DND-41 (cell line): ENCODE data around the gene DSTN.

ENCODE experiments used
- ATAC-seq: fragments of 200-7000 bp; cut with Tn5 transposase; 3 replicates; pipeline ENCODE4 v1.9.1; 2021; ENCODE audit warnings: low read depth; ENCODE audit not compliant: insufficient read depth
- DNase-seq: peaks from one replicate; pipeline ENCODE4 v3.0.0-alpha.2; 2020
- H2AFZ ChIP-seq: 2 replicates; pipeline ENCODE4 v1.6.0; 2012; ENCODE audit warnings: low read depth, low read length
- H3K27ac ChIP-seq: 2 replicates; pipeline ENCODE4 v1.5.1; 2012; ENCODE audit warnings: low read length, inconsistent platforms
- H3K27me3 ChIP-seq: fragments of 200-600 bp; sonication (generic); 2 replicates; pipeline ENCODE4 v1.6.0; 2012; ENCODE audit warnings: low read length, mild to moderate bottlenecking, inconsistent platforms; ENCODE audit not compliant: insufficient read depth, poor library complexity
- H3K36me3 ChIP-seq: 2 replicates; pipeline ENCODE4 v1.5.1; 2012; ENCODE audit warnings: low read length, inconsistent platforms; ENCODE audit not compliant: insufficient read depth
- H3K4me1 ChIP-seq: 2 replicates; pipeline ENCODE4 v1.5.1; 2012; ENCODE audit warnings: mild to moderate bottlenecking, low read length; ENCODE audit not compliant: insufficient read depth
- H3K4me2 ChIP-seq: 2 replicates; pipeline ENCODE4 v1.6.0; 2012; ENCODE audit warnings: mild to moderate bottlenecking, moderate library complexity, low read length, inconsistent platforms; ENCODE audit not compliant: insufficient read depth
- H3K4me3 ChIP-seq, 2 experiments: fragments of 200-600 bp in 1 of 2; shearing (Covaris generic) in 1 of 2; 2 replicates each; pipeline ENCODE4 v1.5.1; 2012 to 2016; ENCODE audit warnings: inconsistent platforms in 2 of 2, low read length in 2 of 2, mild to moderate bottlenecking in 2 of 2, low read depth in 1 of 2, moderate library complexity in 1 of 2
- H3K79me2 ChIP-seq: 2 replicates; pipeline ENCODE4 v1.6.0; 2012; ENCODE audit warnings: low read length, inconsistent platforms; ENCODE audit not compliant: insufficient read depth
- H3K9ac ChIP-seq: 2 replicates; pipeline ENCODE4 v1.6.0; 2012; ENCODE audit warnings: low read depth, mild to moderate bottlenecking, inconsistent platforms, low read length, moderate library complexity
- H3K9me3 ChIP-seq: 2 replicates; pipeline ENCODE4 v1.5.1; 2012; ENCODE audit warnings: low read length, moderate library complexity, mild to moderate bottlenecking, inconsistent platforms; ENCODE audit not compliant: insufficient read depth, severe bottlenecking
- H4K20me1 ChIP-seq: 2 replicates; pipeline ENCODE4 v1.6.0; 2012; ENCODE audit warnings: low read length; ENCODE audit not compliant: insufficient read depth
- EZH2 ChIP-seq: IDR thresholded peaks from 3 replicates; pipeline ENCODE4 v1.6.1; 2012; ENCODE audit warnings: borderline replicate concordance, low read depth, mild to moderate bottlenecking, moderate library complexity, low read length, inconsistent platforms; ENCODE audit not compliant: severe bottlenecking
- TF ChIP-seq, protein P1 (sequence below): IDR thresholded peaks from 2 replicates; pipeline ENCODE4 v1.5.1; 2012; ENCODE audit warnings: borderline replicate concordance, low read length, moderate library complexity, mild to moderate bottlenecking; ENCODE audit not compliant: poor library complexity, severe bottlenecking; ENCODE audit errors: extremely low read depth

Gene DSTN

DNA sequence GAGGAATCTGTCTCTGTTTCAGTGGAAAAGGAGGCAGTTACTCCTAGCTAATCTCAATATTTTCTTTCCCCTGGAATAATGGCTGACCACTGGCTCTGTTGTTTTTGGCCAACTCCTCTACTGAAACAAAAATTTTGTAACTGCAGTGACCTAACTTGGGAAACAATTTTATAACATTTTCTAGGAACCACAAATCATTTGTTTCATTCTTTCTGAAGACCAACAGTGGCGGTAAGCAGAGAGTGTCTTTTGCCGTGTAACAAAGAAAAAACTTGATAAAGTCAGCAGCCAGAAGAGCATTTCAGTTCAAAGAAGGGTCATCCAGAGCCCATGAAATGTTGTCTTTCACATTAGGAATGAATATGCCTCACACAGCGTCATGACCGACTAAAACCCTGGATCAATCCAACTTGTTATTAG lies 26.9 kb upstream of the DSTN start:
- Histone ChIP-seq H3K4me1 (no peaks in the 10 kb centered on the region), H3K27ac (no peak overlapping the region), H3K9ac (no peak overlapping the region), H3K36me3 (no peaks in the 10 kb centered on the region), H4K20me1 (no peaks in the 10 kb centered on the region), H3K27me3 (peaks cover 18% of the 10 kb centered on the region), H2AFZ (no peak overlapping the region), H3K9me3 (no peaks in the 10 kb centered on the region), H3K79me2 (no peaks in the 10 kb centered on the region), H3K4me2 (no peak overlapping the region), H3K4me3 (no peak overlapping the region)
- DNase-seq (no peak), ATAC-seq (no peak)
- TF ChIP-seq, protein P1, sequence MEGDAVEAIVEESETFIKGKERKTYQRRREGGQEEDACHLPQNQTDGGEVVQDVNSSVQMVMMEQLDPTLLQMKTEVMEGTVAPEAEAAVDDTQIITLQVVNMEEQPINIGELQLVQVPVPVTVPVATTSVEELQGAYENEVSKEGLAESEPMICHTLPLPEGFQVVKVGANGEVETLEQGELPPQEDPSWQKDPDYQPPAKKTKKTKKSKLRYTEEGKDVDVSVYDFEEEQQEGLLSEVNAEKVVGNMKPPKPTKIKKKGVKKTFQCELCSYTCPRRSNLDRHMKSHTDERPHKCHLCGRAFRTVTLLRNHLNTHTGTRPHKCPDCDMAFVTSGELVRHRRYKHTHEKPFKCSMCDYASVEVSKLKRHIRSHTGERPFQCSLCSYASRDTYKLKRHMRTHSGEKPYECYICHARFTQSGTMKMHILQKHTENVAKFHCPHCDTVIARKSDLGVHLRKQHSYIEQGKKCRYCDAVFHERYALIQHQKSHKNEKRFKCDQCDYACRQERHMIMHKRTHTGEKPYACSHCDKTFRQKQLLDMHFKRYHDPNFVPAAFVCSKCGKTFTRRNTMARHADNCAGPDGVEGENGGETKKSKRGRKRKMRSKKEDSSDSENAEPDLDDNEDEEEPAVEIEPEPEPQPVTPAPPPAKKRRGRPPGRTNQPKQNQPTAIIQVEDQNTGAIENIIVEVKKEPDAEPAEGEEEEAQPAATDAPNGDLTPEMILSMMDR: no peak
- no peak for TF ChIP-seq EZH2

DNA sequence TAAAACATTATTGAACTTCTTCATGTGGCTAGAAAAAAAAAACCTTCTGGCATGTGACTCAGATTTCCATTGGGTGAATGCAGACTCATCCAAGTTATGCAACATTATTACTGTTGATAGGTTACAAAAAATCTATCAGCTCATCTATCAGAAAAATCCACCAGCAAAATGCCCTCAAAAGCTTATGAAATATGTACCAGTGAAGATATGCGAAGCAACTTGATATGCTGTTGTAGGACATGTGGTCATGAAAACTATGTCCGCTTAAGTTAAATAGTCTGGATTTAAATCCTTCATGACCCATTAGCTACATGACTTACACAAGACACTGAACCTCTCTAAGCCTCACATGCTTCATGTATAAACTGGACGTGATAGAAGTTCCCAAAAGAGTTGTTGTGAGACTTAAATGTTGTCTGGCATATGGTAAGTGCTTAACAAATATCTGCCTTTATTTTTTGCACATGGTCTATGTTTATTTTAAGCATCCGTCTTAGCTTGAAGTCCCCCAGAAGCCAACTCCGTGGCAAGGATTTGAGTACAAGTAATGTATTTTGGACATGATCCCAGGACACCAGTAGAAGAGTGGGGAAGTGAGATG lies 26.2 kb upstream of the DSTN start:
- H2AFZ ChIP-seq: no peak overlapping the region
- ATAC-seq: no peak
- TF ChIP-seq, protein P1: no peak
- no peak for TF ChIP-seq EZH2
- no peak overlapping the region for H3K9ac ChIP-seq
- peaks cover 15% of the 10 kb centered on the region for H3K27me3 ChIP-seq
- H3K4me3 ChIP-seq: no peak overlapping the region
- H3K4me1 ChIP-seq: no peaks in the 10 kb centered on the region
- H3K4me2 ChIP-seq: no peak overlapping the region
- no peaks in the 10 kb centered on the region for H4K20me1 ChIP-seq
- H3K27ac ChIP-seq: no peak overlapping the region
- H3K36me3 ChIP-seq: no peaks in the 10 kb centered on the region
- no peaks in the 10 kb centered on the region for H3K79me2 ChIP-seq
- no peaks in the 10 kb centered on the region for H3K9me3 ChIP-seq
- no peak for DNase-seq

DNA sequence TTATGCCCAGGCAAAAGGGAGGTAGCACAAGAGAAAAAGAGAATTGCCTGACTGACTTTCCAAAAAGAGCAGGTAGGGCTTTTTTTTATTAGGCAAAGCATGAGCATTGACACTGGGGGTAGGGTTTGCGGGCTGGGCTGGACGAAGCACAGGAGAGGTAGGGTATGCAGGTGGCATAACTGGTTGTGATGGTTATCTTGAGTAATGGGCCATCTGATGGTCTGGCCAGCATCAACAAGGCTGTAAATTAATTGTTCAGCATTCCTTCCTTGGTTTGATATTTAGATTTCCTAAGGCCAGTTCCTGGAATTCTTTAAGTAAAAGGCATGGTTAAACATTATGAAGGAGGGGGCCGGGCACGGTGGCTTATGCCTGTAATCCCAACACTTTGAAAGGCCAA lies 24.7 kb upstream of the DSTN start:
- H3K36me3 ChIP-seq: no peaks in the 10 kb centered on the region
- DNase-seq: no peak
- H4K20me1 ChIP-seq: no peaks in the 10 kb centered on the region
- H3K4me1 ChIP-seq: no peaks in the 10 kb centered on the region
- H2AFZ ChIP-seq: no peak overlapping the region
- no peak for TF ChIP-seq EZH2
- TF ChIP-seq, protein P1: no peak
- no peak overlapping the region for H3K4me2 ChIP-seq
- H3K4me3 ChIP-seq: no peak overlapping the region
- H3K79me2 ChIP-seq: no peaks in the 10 kb centered on the region
- peaks cover 11% of the 10 kb centered on the region for H3K27me3 ChIP-seq
- H3K27ac ChIP-seq: no peak overlapping the region
- H3K9me3 ChIP-seq: no peaks in the 10 kb centered on the region
- H3K9ac ChIP-seq: no peak overlapping the region
- no peak for ATAC-seq

DNA sequence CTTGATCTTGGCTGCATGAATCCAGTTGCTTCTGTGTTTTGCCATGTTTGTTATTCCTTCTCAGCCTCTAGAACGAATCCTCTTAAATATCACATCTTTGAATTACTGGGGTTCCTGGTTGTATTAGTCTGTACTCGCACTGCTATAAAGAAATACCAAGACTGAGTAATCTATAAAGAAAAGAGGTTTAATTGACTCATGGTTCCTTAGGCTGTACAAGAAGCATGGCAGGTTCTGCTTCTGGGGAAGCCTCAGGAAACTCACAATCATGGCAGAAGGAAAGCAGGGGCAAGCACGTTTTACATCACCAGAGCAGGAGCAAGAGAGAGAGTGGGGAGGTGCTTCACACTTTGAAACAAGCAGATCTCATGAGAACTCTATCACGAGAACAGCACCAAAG lies 20.7 kb upstream of the DSTN start:
- no peak overlapping the region for H2AFZ ChIP-seq
- no peak for TF ChIP-seq EZH2
- TF ChIP-seq, protein P1: no peak
- no peaks in the 10 kb centered on the region for H3K4me1 ChIP-seq
- no peak overlapping the region for H3K9ac ChIP-seq
- H3K4me3 ChIP-seq: no peak overlapping the region
- no peaks in the 10 kb centered on the region for H3K9me3 ChIP-seq
- peaks cover 4% of the 10 kb centered on the region for H3K27me3 ChIP-seq
- DNase-seq: no peak
- H3K27ac ChIP-seq: no peak overlapping the region
- ATAC-seq: no peak
- no peaks in the 10 kb centered on the region for H4K20me1 ChIP-seq
- H3K36me3 ChIP-seq: no peaks in the 10 kb centered on the region
- no peak overlapping the region for H3K4me2 ChIP-seq
- H3K79me2 ChIP-seq: no peaks in the 10 kb centered on the region
